GM13976 (cell line): ENCODE data around the gene RAI14.
A peak's percentile ranks its signal among the peaks of the same experiment; 100 is the strongest.

Source experiments
- DNase-seq: peaks from one replicate; pipeline ENCODE4 v3.0.0; 2012; ENCODE audit warnings: low spot score
- CTCF ChIP-seq: IDR thresholded peaks from 2 replicates; pipeline ENCODE4 v1.5.1; 2012; ENCODE audit warnings: borderline replicate concordance, mild to moderate bottlenecking; ENCODE audit not compliant: insufficient read depth; ENCODE audit errors: extremely low read depth, missing control alignments, control extremely low read depth
- in situ Hi-C: fragments of 300-500 bp; cut with MboI; formaldehyde crosslinking; loops from one replicate; pipeline ENCODE4 v1.12.0; 2022; ENCODE audit warnings: low sequenced_read_pairs, mixed read lengths, inconsistent platforms; ENCODE audit not compliant: unreplicated experiment

Gene RAI14

GRCh38 chr5:34694012-34694411 is 37.9 kb downstream of the RAI14 start:
- in situ Hi-C loops = no loop called here
- no peak for TF ChIP-seq CTCF
- no peak for DNase-seq

GRCh38 chr5:34694685-34695084 is 38.6 kb downstream of the RAI14 start:
- no peak for TF ChIP-seq CTCF
- DNase-seq = no peak
- in situ Hi-C loops = no loop called here

GRCh38 chr5:34695275-34696027 is 39.3 kb downstream of the RAI14 start:
- in situ Hi-C loops = no loop called here
- DNase-seq = peak; percentile 35
- no peak for TF ChIP-seq CTCF

GRCh38 chr5:34697308-34698108 is 41.4 kb downstream of the RAI14 start:
- no peak for TF ChIP-seq CTCF
- DNase-seq = no peak
- in situ Hi-C loops = no loop called here

- no peak for TF ChIP-seq CTCF
- no peak for DNase-seq
- in situ Hi-C loops = no loop called here
These were observed 41.9 kb downstream of the RAI14 start for GRCh38 chr5:34698109-34698419.

- TF ChIP-seq CTCF = no peak
- DNase-seq = no peak
- in situ Hi-C loops = no loop called here
These were observed 42.6 kb downstream of the RAI14 start for GRCh38 chr5:34698754-34699153.
